ENCODE measurements around the gene ZNF608. TPM values are rescaled to one million over a fixed set of nuclear protein-coding genes. Genes with fewer than 3 reads are reported as not detected.

ZNF608 gene, protein sequence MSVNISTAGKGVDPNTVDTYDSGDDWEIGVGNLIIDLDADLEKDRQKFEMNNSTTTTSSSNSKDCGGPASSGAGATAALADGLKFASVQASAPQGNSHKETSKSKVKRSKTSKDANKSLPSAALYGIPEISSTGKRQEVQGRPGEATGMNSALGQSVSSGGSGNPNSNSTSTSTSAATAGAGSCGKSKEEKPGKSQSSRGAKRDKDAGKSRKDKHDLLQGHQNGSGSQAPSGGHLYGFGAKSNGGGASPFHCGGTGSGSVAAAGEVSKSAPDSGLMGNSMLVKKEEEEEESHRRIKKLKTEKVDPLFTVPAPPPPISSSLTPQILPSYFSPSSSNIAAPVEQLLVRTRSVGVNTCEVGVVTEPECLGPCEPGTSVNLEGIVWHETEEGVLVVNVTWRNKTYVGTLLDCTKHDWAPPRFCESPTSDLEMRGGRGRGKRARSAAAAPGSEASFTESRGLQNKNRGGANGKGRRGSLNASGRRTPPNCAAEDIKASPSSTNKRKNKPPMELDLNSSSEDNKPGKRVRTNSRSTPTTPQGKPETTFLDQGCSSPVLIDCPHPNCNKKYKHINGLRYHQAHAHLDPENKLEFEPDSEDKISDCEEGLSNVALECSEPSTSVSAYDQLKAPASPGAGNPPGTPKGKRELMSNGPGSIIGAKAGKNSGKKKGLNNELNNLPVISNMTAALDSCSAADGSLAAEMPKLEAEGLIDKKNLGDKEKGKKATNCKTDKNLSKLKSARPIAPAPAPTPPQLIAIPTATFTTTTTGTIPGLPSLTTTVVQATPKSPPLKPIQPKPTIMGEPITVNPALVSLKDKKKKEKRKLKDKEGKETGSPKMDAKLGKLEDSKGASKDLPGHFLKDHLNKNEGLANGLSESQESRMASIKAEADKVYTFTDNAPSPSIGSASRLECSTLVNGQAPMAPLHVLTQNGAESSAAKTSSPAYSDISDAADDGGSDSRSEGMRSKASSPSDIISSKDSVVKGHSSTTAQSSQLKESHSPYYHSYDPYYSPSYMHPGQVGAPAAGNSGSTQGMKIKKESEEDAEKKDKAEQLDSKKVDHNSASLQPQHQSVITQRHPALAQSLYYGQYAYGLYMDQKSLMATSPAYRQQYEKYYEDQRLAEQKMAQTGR (N-terminal part only)
- 45.0 TPM for polyA plus RNA-seq (2013, experiment 1 of 2)
- 42.8 TPM for polyA plus RNA-seq (2013, experiment 2 of 2)

GRCh38 chr5:124745928-124746915 lies at the start of gene ZNF608:
TSS of gene ZNF608 (minus strand) at chr5:124746639. CDS start at chr5:124744989, 1,650 bp downstream.
- H3K4me2 ChIP-seq (ENCODE audit: low read length): peak within 1 kb of the TSS; percentile 55
- H3K18ac ChIP-seq (ENCODE audit: low read length): peak within 1 kb of the TSS; percentile 99
- no peak within 1 kb of the TSS for H2AK5ac ChIP-seq (ENCODE audit: low read length)
- H4K5ac ChIP-seq (ENCODE audit: low read length): no peak within 1 kb of the TSS
- peak within 1 kb of the TSS; percentile 74 for H3K9ac ChIP-seq (ENCODE audit: low read length)
- H3K4me1 ChIP-seq (ENCODE audit: control insufficient read depth, low read depth, low read length): peaks cover 11% of the 10 kb centered on the region
- H3K79me1 ChIP-seq (ENCODE audit: low read length): no peaks in the 10 kb centered on the region
- H4K8ac ChIP-seq (ENCODE audit: low read depth, low read length): peak within 1 kb of the TSS; percentile 97
- H3K27me3 ChIP-seq (ENCODE audit: insufficient read depth, low read length, poor library complexity): no peaks in the 10 kb centered on the region
- peak within 1 kb of the TSS; percentile 24 for H2BK5ac ChIP-seq (ENCODE audit: low read length)
- H3K4ac ChIP-seq (ENCODE audit: low read depth, low read length): peak within 1 kb of the TSS; percentile 98
- peak within 1 kb of the TSS; percentile 96 for H3K56ac ChIP-seq (ENCODE audit: low read length)
- H2BK120ac ChIP-seq (ENCODE audit: low read depth, low read length): peak within 1 kb of the TSS; percentile 97
- H3K23ac ChIP-seq (ENCODE audit: low read length): no peak within 1 kb of the TSS
- WGBS (ENCODE audit: extremely low coverage, insufficient coverage, low lambda C conversion rate): no CpG with 5 or more reads among the region's 18 CpGs
- peak; percentile 75 for DNase-seq
- H2BK15ac ChIP-seq (replicated peaks; ENCODE audit: low read depth): peak within 1 kb of the TSS; percentile 97
- peaks cover 47% of the 10 kb centered on the region for H3K79me2 ChIP-seq (ENCODE audit: control insufficient read depth, insufficient read depth, low read length)
- H3K27ac ChIP-seq (ENCODE audit: low read depth, low read length): peak within 1 kb of the TSS; percentile 94
- no peaks in the 10 kb centered on the region for H3K36me3 ChIP-seq (ENCODE audit: control insufficient read depth, insufficient read depth, low read length)
- peak within 1 kb of the TSS; percentile 63 for H3K4me3 ChIP-seq (ENCODE audit: low read length)

DNA sequence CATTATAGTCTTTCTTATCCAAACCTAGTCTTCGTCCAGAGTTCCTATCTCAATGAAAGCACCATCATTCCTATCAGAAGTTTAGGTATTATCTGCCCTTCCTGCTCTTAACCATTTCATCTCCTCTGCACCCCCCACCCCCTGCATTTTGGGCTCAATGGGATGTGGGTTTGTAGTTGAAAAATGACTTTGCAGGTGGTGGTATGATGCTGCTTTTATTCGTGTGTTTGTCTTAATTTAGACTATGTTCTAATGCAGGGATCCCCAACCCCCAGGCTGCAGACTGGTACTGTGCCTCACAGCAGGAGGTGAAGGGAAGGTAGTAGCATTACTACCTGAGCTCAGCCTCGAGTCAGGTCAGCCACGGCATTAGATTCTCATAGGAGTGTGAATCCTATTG lies 49.4 kb upstream of the ZNF608 start:
- H2AK5ac ChIP-seq (ENCODE audit: low read length): no peak overlapping the region
- H3K27ac ChIP-seq (ENCODE audit: low read depth, low read length): no peak overlapping the region
- DNase-seq: no peak
- H3K27me3 ChIP-seq (ENCODE audit: insufficient read depth, low read length, poor library complexity): no peaks in the 10 kb centered on the region
- no peak overlapping the region for H4K5ac ChIP-seq (ENCODE audit: low read length)
- H3K4me3 ChIP-seq (ENCODE audit: low read length): no peak overlapping the region
- H2BK120ac ChIP-seq (ENCODE audit: low read depth, low read length): no peak overlapping the region
- H3K4ac ChIP-seq (ENCODE audit: low read depth, low read length): no peak overlapping the region
- no peaks in the 10 kb centered on the region for H3K36me3 ChIP-seq (ENCODE audit: control insufficient read depth, insufficient read depth, low read length)
- no peak overlapping the region for H3K4me2 ChIP-seq (ENCODE audit: low read length)
- H4K8ac ChIP-seq (ENCODE audit: low read depth, low read length): no peak overlapping the region
- no peak overlapping the region for H2BK5ac ChIP-seq (ENCODE audit: low read length)
- no peaks in the 10 kb centered on the region for H3K4me1 ChIP-seq (ENCODE audit: control insufficient read depth, low read depth, low read length)
- no CpG with 5 or more reads among the region's 4 CpGs for WGBS (ENCODE audit: extremely low coverage, insufficient coverage, low lambda C conversion rate)
- H3K79me2 ChIP-seq (ENCODE audit: control insufficient read depth, insufficient read depth, low read length): no peaks in the 10 kb centered on the region
- no peaks in the 10 kb centered on the region for H3K79me1 ChIP-seq (ENCODE audit: low read length)
- no peak overlapping the region for H3K9ac ChIP-seq (ENCODE audit: low read length)
- no peak overlapping the region for H3K18ac ChIP-seq (ENCODE audit: low read length)
- H2BK15ac ChIP-seq (replicated peaks; ENCODE audit: low read depth): no peak overlapping the region
- no peak overlapping the region for H3K23ac ChIP-seq (ENCODE audit: low read length)
- H3K56ac ChIP-seq (ENCODE audit: low read length): no peak overlapping the region

DNA sequence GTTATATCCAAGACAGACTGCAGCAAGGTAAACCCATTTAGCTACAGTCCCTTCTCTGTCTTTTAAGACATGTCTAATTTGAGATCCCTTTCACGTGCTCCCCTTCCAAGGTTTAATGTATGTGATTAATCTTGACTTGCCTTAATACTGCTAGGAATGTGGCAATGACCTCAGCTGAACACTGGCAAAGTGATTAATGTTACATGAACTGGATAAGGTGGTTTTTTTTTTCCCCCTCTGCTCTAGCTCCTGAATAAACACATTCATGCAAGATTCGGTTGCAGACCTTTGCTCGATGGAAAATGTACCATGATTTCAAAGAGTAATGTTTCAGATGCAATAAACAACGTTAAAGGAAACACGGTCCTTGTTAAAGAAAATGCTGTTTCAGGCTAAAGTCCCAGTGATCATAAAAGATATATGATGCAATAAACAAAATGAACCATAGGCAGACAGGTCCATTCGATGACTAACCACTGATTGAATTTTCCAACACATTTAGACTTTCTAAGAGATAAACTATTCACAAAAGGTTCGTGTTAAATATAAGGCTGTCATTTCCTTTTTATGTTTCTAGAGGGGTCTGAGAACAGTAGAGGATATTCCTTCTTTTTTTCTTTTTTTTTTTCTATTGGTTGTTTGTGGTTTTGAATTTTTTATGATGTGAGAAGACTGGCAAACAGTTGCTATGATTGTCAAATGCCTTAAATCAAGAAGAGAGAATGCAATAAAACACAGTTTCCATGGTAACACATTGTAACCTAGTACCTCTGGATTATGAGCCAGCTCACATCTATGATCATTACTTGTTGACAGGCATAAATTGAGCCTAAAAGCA lies 44.7 kb upstream of the ZNF608 start:
- Histone ChIP-seq H3K4me2 (ENCODE audit: low read length) (no peak overlapping the region), H3K4ac (ENCODE audit: low read depth, low read length) (no peak overlapping the region), H3K23ac (ENCODE audit: low read length) (no peak overlapping the region), H3K79me2 (ENCODE audit: control insufficient read depth, insufficient read depth, low read length) (no peaks in the 10 kb centered on the region), H3K36me3 (ENCODE audit: control insufficient read depth, insufficient read depth, low read length) (no peaks in the 10 kb centered on the region), H3K27me3 (ENCODE audit: insufficient read depth, low read length, poor library complexity) (no peaks in the 10 kb centered on the region), H3K9ac (ENCODE audit: low read length) (no peak overlapping the region), H2BK5ac (ENCODE audit: low read length) (no peak overlapping the region), H3K4me3 (ENCODE audit: low read length) (no peak overlapping the region), H3K56ac (ENCODE audit: low read length) (no peak overlapping the region), H2BK120ac (ENCODE audit: low read depth, low read length) (no peak overlapping the region), H2BK15ac (replicated peaks; ENCODE audit: low read depth) (no peak overlapping the region), H3K4me1 (ENCODE audit: control insufficient read depth, low read depth, low read length) (no peaks in the 10 kb centered on the region), H4K8ac (ENCODE audit: low read depth, low read length) (no peak overlapping the region), H3K18ac (ENCODE audit: low read length) (no peak overlapping the region), H3K79me1 (ENCODE audit: low read length) (no peaks in the 10 kb centered on the region), H2AK5ac (ENCODE audit: low read length) (no peak overlapping the region), H3K27ac (ENCODE audit: low read depth, low read length) (no peak overlapping the region), H4K5ac (ENCODE audit: low read length) (no peak overlapping the region)
- no peak for DNase-seq
- no CpG with 5 or more reads among the region's 7 CpGs for WGBS (ENCODE audit: extremely low coverage, insufficient coverage, low lambda C conversion rate)

- no peak overlapping the region for H4K8ac ChIP-seq (ENCODE audit: low read depth, low read length)
- H2BK5ac ChIP-seq (ENCODE audit: low read length): no peak overlapping the region
- no peaks in the 10 kb centered on the region for H3K4me1 ChIP-seq (ENCODE audit: control insufficient read depth, low read depth, low read length)
- H3K4me3 ChIP-seq (ENCODE audit: low read length): no peak overlapping the region
- H3K18ac ChIP-seq (ENCODE audit: low read length): no peak overlapping the region
- H4K5ac ChIP-seq (ENCODE audit: low read length): no peak overlapping the region
- DNase-seq: no peak
- H3K4me2 ChIP-seq (ENCODE audit: low read length): no peak overlapping the region
- WGBS (ENCODE audit: extremely low coverage, insufficient coverage, low lambda C conversion rate): no CpG with 5 or more reads among the region's 3 CpGs
- H2AK5ac ChIP-seq (ENCODE audit: low read length): no peak overlapping the region
- H3K9ac ChIP-seq (ENCODE audit: low read length): no peak overlapping the region
- no peaks in the 10 kb centered on the region for H3K27me3 ChIP-seq (ENCODE audit: insufficient read depth, low read length, poor library complexity)
- H2BK120ac ChIP-seq (ENCODE audit: low read depth, low read length): no peak overlapping the region
- no peak overlapping the region for H3K27ac ChIP-seq (ENCODE audit: low read depth, low read length)
- no peak overlapping the region for H3K56ac ChIP-seq (ENCODE audit: low read length)
- H3K23ac ChIP-seq (ENCODE audit: low read length): no peak overlapping the region
- H3K4ac ChIP-seq (ENCODE audit: low read depth, low read length): no peak overlapping the region
- no peaks in the 10 kb centered on the region for H3K79me2 ChIP-seq (ENCODE audit: control insufficient read depth, insufficient read depth, low read length)
- no peak overlapping the region for H2BK15ac ChIP-seq (replicated peaks; ENCODE audit: low read depth)
- H3K79me1 ChIP-seq (ENCODE audit: low read length): no peaks in the 10 kb centered on the region
- H3K36me3 ChIP-seq (ENCODE audit: control insufficient read depth, insufficient read depth, low read length): no peaks in the 10 kb centered on the region
These were observed 44.0 kb upstream of the ZNF608 start for GRCh38 chr5:124790301-124790894.

Data from mesendoderm (in vitro differentiated cells).